Neural cell (in vitro differentiated cells): Measurements from ENCODE around the gene CD200. TPM values are rescaled to one million over a fixed set of nuclear protein-coding genes. Genes with fewer than 3 reads are reported as not detected.

Experiments
- H2AFZ ChIP-seq: fragments of 200-600, 300-800 bp; sonication (generic), shearing (Covaris generic); 2 replicates; pipeline ENCODE4 v1.6.0; 2014; ENCODE audit warnings: low read depth, mild to moderate bottlenecking, antibody characterized with exemption, low read length, moderate library complexity
- H3F3A ChIP-seq: fragments of 200-600 bp; shearing (Covaris generic); 2 replicates; pipeline ENCODE4 v1.6.1; 2016; ENCODE audit warnings: mild to moderate bottlenecking, moderate library complexity, mixed read lengths, antibody characterized with exemption, low read length; ENCODE audit not compliant: insufficient read depth, poor library complexity, severe bottlenecking
- H3K27ac ChIP-seq: fragments of 200-600, 300-800 bp; sonication (generic), shearing (Covaris generic); 2 replicates; pipeline ENCODE4 v1.5.1; 2014; ENCODE audit warnings: mild to moderate bottlenecking, low read length, moderate library complexity
- H3K27me3 ChIP-seq: fragments of 300-800, 200-600 bp; sonication (generic), shearing (Covaris generic); 2 replicates; pipeline ENCODE4 v1.6.0; 2014; ENCODE audit warnings: mild to moderate bottlenecking, low read depth, low read length, moderate library complexity; ENCODE audit not compliant: insufficient read depth
- H3K36me3 ChIP-seq: fragments of 300-800, 200-600 bp; sonication (generic), shearing (Covaris generic); 2 replicates; pipeline ENCODE4 v1.5.1; 2014; ENCODE audit warnings: mild to moderate bottlenecking, antibody characterized with exemption, low read length, moderate library complexity; ENCODE audit not compliant: insufficient read depth
- H3K4me2 ChIP-seq: fragments of 300-800, 200-600 bp; sonication (generic), shearing (Covaris generic); 2 replicates; pipeline ENCODE4 v1.6.0; 2014; ENCODE audit warnings: mild to moderate bottlenecking, low read length
- H3K4me3 ChIP-seq: fragments of 300-800, 200-600 bp; sonication (generic), shearing (Covaris generic); 2 replicates; pipeline ENCODE4 v1.5.1; 2014; ENCODE audit warnings: mild to moderate bottlenecking, low read length, moderate library complexity
- H3K79me2 ChIP-seq: fragments of 200-600 bp; shearing (Covaris generic); replicated peaks from 2 replicates; pipeline ENCODE4 v1.6.0; 2014; ENCODE audit warnings: mild to moderate bottlenecking, low read length, moderate library complexity; ENCODE audit not compliant: insufficient read depth
- H3K9ac ChIP-seq: fragments of 300-800, 200-600 bp; sonication (generic), shearing (Covaris generic); 2 replicates; pipeline ENCODE4 v1.6.1; 2016; ENCODE audit warnings: mild to moderate bottlenecking, low read length, mixed read lengths
- H3K9me2 ChIP-seq: fragments of 200-600 bp; shearing (Covaris generic); 2 replicates; pipeline ENCODE4 v1.6.1; 2016; ENCODE audit warnings: mild to moderate bottlenecking, low read length, mixed read lengths; ENCODE audit not compliant: insufficient read depth
- H3K9me3 ChIP-seq: fragments of 200-600, 300-800 bp; sonication (generic), shearing (Covaris generic); 2 replicates; pipeline ENCODE4 v1.6.1; 2016; ENCODE audit warnings: mild to moderate bottlenecking, mixed run types, low read length, moderate library complexity, mixed read lengths
- H4K20me1 ChIP-seq: fragments of 200-600 bp; shearing (Covaris generic); 2 replicates; pipeline ENCODE4 v1.6.1; 2016; ENCODE audit warnings: mild to moderate bottlenecking, mixed run types; ENCODE audit not compliant: insufficient read depth
- EP300 ChIP-seq: fragments of 450-650 bp; conservative IDR thresholded peaks from 2 replicates; pipeline ENCODE4 v1.6.1; 2014; ENCODE audit warnings: antibody characterized with exemption, mild to moderate bottlenecking, moderate library complexity; ENCODE audit not compliant: poor library complexity, severe bottlenecking
- EZH2 ChIP-seq: fragments of 200-600, 300-800 bp; shearing (Covaris generic), sonication (generic); IDR thresholded peaks from 2 replicates; pipeline ENCODE4 v1.6.1; 2014; ENCODE audit warnings: antibody characterized with exemption, low read length, borderline replicate concordance, mild to moderate bottlenecking; ENCODE audit not compliant: insufficient read depth, poor library complexity, severe bottlenecking
- MXI1 ChIP-seq: fragments of 450-650 bp; conservative IDR thresholded peaks from 2 replicates; pipeline ENCODE4 v1.6.1; 2014; ENCODE audit warnings: antibody characterized with exemption, mild to moderate bottlenecking; ENCODE audit not compliant: poor library complexity, severe bottlenecking
- POLR2AphosphoS5 ChIP-seq: IDR thresholded peaks from 2 replicates; pipeline ENCODE4 v1.6.1; 2012
- RAD21 ChIP-seq: fragments of 450-650 bp; conservative IDR thresholded peaks from 2 replicates; pipeline ENCODE4 v1.6.1; 2014; ENCODE audit warnings: antibody characterized with exemption, mild to moderate bottlenecking, moderate library complexity
- SMC3 ChIP-seq: fragments of 450-650 bp; conservative IDR thresholded peaks from 2 replicates; pipeline ENCODE4 v1.6.1; 2014; ENCODE audit warnings: antibody characterized with exemption, mild to moderate bottlenecking, moderate library complexity; ENCODE audit not compliant: poor library complexity
- TAF1 ChIP-seq: IDR thresholded peaks from 2 replicates; pipeline ENCODE4 v1.6.1; 2012; ENCODE audit warnings: low read depth
- polyA plus RNA-seq: library from polyadenylated mRNA; depleted of rRNA; stranded (reverse); fragments of >200 nt; gene quantifications from 2 replicates; pipeline ENCODE4 v1.2.3, GENCODE V29; 2014
- TF ChIP-seq, protein P1 (sequence below): IDR thresholded peaks from 2 replicates; pipeline ENCODE4 v1.6.1; 2012; ENCODE audit warnings: borderline replicate concordance
- TF ChIP-seq, protein P2 (sequence below): fragments of 450-650 bp; IDR thresholded peaks from 2 replicates; pipeline ENCODE4 v1.5.1; 2014; ENCODE audit warnings: antibody characterized with exemption, mild to moderate bottlenecking, moderate library complexity; ENCODE audit not compliant: poor library complexity, severe bottlenecking

The CD200 gene
- polyA plus RNA-seq, 1 donor from 2014 or later: 174 TPM

DNA sequence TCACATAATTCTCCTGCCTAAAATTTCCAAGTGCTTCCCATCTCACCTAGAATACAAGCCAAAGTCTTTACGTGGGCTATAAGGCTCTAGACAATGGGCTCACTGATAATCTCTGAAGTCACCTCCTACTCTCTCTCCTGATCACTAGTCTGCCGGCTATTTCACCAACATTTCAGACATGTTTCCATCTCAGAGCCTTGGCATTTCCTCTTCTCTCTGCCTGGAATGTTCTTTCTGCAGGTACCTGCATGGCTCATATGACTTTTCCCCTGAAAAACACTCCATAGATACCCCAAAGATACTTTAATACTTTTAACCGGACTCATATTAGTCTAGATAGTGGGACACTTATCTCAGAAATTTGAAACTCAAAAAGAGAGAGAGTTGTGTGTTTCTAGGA lies 32.7 kb downstream of the CD200 start:
- peaks cover 35% of the 10 kb centered on the region for H3K36me3 ChIP-seq
- H3K9me2 ChIP-seq: no peaks in the 10 kb centered on the region
- no peak overlapping the region for H3K4me3 ChIP-seq
- H4K20me1 ChIP-seq: no peaks in the 10 kb centered on the region
- H3F3A ChIP-seq: no peaks in the 10 kb centered on the region
- no peak overlapping the region for H3K4me2 ChIP-seq
- no peak for TF ChIP-seq TAF1
- TF ChIP-seq EZH2: no peak
- TF ChIP-seq SMC3: no peak
- TF ChIP-seq POLR2AphosphoS5: no peak
- TF ChIP-seq MXI1: no peak
- no peaks in the 10 kb centered on the region for H3K9me3 ChIP-seq
- no peak overlapping the region for H3K27ac ChIP-seq
- H3K79me2 ChIP-seq: no peaks in the 10 kb centered on the region
- H2AFZ ChIP-seq: no peak overlapping the region
- no peaks in the 10 kb centered on the region for H3K27me3 ChIP-seq
- no peak overlapping the region for H3K9ac ChIP-seq

DNA sequence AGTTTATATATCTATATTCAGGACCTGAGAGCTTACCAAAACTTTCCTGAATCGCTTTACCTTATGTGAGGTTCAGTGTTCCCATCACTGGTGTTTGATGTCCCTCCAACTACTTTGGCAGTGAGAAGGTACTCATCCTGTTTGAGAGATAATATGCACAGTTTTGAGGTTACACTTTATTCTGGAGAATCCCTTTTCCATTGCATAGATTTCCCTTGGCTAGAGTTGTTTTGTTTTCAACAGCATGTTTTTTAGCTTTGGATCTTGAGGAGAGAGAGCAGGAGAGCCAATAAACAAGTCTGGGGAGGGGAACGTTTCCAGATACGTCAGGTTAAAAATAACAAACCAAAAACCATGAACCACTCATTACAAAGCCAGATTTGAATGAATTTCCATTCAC lies 33.6 kb downstream of the CD200 start:
- no peak overlapping the region for H2AFZ ChIP-seq
- TF ChIP-seq SMC3: no peak
- TF ChIP-seq, protein P1, sequence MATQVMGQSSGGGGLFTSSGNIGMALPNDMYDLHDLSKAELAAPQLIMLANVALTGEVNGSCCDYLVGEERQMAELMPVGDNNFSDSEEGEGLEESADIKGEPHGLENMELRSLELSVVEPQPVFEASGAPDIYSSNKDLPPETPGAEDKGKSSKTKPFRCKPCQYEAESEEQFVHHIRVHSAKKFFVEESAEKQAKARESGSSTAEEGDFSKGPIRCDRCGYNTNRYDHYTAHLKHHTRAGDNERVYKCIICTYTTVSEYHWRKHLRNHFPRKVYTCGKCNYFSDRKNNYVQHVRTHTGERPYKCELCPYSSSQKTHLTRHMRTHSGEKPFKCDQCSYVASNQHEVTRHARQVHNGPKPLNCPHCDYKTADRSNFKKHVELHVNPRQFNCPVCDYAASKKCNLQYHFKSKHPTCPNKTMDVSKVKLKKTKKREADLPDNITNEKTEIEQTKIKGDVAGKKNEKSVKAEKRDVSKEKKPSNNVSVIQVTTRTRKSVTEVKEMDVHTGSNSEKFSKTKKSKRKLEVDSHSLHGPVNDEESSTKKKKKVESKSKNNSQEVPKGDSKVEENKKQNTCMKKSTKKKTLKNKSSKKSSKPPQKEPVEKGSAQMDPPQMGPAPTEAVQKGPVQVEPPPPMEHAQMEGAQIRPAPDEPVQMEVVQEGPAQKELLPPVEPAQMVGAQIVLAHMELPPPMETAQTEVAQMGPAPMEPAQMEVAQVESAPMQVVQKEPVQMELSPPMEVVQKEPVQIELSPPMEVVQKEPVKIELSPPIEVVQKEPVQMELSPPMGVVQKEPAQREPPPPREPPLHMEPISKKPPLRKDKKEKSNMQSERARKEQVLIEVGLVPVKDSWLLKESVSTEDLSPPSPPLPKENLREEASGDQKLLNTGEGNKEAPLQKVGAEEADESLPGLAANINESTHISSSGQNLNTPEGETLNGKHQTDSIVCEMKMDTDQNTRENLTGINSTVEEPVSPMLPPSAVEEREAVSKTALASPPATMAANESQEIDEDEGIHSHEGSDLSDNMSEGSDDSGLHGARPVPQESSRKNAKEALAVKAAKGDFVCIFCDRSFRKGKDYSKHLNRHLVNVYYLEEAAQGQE: no peak
- no peaks in the 10 kb centered on the region for H3K79me2 ChIP-seq
- no peaks in the 10 kb centered on the region for H4K20me1 ChIP-seq
- H3K9me3 ChIP-seq: no peaks in the 10 kb centered on the region
- no peaks in the 10 kb centered on the region for H3F3A ChIP-seq
- H3K27ac ChIP-seq: no peak overlapping the region
- no peaks in the 10 kb centered on the region for H3K27me3 ChIP-seq
- H3K4me3 ChIP-seq: no peak overlapping the region
- no peaks in the 10 kb centered on the region for H3K9me2 ChIP-seq
- no peak overlapping the region for H3K4me2 ChIP-seq
- no peak overlapping the region for H3K9ac ChIP-seq
- H3K36me3 ChIP-seq: peaks cover 28% of the 10 kb centered on the region

DNA sequence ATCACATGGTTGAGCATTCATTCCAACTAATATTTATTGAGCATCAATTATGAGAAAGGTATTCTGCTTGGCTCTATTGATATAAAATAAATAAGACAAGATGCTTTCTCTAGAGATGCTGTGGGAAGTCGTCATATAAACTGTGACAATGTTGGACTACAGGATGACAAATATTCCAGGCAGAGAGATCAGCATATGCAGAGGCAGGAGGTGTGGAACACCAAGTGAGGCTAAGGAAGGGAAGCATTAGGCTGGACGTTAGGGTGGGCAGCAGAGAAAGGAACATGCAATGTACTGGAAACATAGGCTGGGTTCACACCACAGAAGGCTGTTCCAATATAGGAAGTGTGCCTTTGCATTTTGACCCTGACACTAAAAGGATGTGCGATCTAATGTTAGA lies 38.6 kb downstream of the CD200 start:
- H2AFZ ChIP-seq: no peak overlapping the region
- H3K27me3 ChIP-seq: no peaks in the 10 kb centered on the region
- no peak overlapping the region for H3K27ac ChIP-seq
- TF ChIP-seq EP300: no peak
- no peak for TF ChIP-seq TAF1
- no peak overlapping the region for H3K4me2 ChIP-seq
- no peaks in the 10 kb centered on the region for H3K9me3 ChIP-seq
- H3K36me3 ChIP-seq: peaks cover 4% of the 10 kb centered on the region
- no peaks in the 10 kb centered on the region for H3K79me2 ChIP-seq
- H3K4me3 ChIP-seq: no peak overlapping the region
- H3K9me2 ChIP-seq: no peaks in the 10 kb centered on the region
- H4K20me1 ChIP-seq: no peaks in the 10 kb centered on the region
- H3F3A ChIP-seq: no peaks in the 10 kb centered on the region
- no peak overlapping the region for H3K9ac ChIP-seq

DNA sequence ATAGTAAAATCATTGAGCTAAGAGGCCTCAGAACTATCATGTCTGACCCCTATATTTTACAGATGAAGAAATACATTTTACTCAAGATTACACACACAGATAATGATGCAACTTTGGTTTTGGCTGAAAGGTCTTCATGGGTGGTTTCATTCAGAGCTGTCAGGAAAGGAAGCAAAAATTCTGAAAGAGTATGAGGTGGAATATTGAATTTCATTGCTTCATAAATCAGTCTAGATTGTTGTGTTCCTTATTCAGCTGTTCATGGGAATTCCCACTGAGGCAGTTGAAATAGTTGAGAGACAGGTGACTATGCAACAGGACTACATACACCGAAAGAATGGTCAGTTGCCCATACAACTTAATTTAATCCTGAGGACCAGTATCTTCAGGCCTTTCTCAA lies 39.4 kb downstream of the CD200 start:
- H3K27me3 ChIP-seq: no peaks in the 10 kb centered on the region
- no peak overlapping the region for H2AFZ ChIP-seq
- H3K9ac ChIP-seq: no peak overlapping the region
- no peak overlapping the region for H3K4me3 ChIP-seq
- H3K36me3 ChIP-seq: peaks cover 4% of the 10 kb centered on the region
- H3K4me2 ChIP-seq: no peak overlapping the region
- no peaks in the 10 kb centered on the region for H3F3A ChIP-seq
- no peak overlapping the region for H3K27ac ChIP-seq
- TF ChIP-seq EZH2 (no peak), SMC3 (no peak), RAD21 (no peak), TAF1 (no peak), MXI1 (no peak), EP300 (no peak), POLR2AphosphoS5 (no peak)
- TF ChIP-seq, protein P2, sequence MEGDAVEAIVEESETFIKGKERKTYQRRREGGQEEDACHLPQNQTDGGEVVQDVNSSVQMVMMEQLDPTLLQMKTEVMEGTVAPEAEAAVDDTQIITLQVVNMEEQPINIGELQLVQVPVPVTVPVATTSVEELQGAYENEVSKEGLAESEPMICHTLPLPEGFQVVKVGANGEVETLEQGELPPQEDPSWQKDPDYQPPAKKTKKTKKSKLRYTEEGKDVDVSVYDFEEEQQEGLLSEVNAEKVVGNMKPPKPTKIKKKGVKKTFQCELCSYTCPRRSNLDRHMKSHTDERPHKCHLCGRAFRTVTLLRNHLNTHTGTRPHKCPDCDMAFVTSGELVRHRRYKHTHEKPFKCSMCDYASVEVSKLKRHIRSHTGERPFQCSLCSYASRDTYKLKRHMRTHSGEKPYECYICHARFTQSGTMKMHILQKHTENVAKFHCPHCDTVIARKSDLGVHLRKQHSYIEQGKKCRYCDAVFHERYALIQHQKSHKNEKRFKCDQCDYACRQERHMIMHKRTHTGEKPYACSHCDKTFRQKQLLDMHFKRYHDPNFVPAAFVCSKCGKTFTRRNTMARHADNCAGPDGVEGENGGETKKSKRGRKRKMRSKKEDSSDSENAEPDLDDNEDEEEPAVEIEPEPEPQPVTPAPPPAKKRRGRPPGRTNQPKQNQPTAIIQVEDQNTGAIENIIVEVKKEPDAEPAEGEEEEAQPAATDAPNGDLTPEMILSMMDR: no peak
- TF ChIP-seq, protein P1: no peak
- H4K20me1 ChIP-seq: no peaks in the 10 kb centered on the region
- H3K9me2 ChIP-seq: no peaks in the 10 kb centered on the region
- no peaks in the 10 kb centered on the region for H3K9me3 ChIP-seq
- H3K79me2 ChIP-seq: no peaks in the 10 kb centered on the region
